Dendritic cell treated with granulocyte-macrophage colony-stimulating factor and Interleukin-4, amounts not matched to agents 40 ng/mL and 50 ng/mL, for 4 days (primary cell): Measurements from ENCODE around the gene PRDM1.
A peak's percentile ranks its signal among the peaks of the same experiment; 100 is the strongest.

ENCODE experiments used
- H3K27ac Mint-ChIP-seq: one replicate; pipeline ENCODE4 v1.8.0; 2022; ENCODE audit warnings: mild to moderate bottlenecking, mixed read lengths
- H3K27me3 Mint-ChIP-seq: one replicate; pipeline ENCODE4 v1.8.0; 2022; ENCODE audit warnings: mild to moderate bottlenecking, mixed read lengths
- H3K36me3 Mint-ChIP-seq: one replicate; pipeline ENCODE4 v1.8.0; 2022; ENCODE audit warnings: low read depth, mixed read lengths
- H3K4me1 Mint-ChIP-seq: one replicate; pipeline ENCODE4 v1.8.0; 2022; ENCODE audit warnings: low read depth, mixed read lengths
- H3K4me3 Mint-ChIP-seq: one replicate; pipeline ENCODE4 v1.8.0; 2022; ENCODE audit warnings: mild to moderate bottlenecking, moderate library complexity, mixed read lengths
- H3K9me3 Mint-ChIP-seq: one replicate; pipeline ENCODE4 v1.8.0; 2022; ENCODE audit warnings: mixed read lengths
- intact Hi-C: fragments of 100-400 bp; cut with micrococcal nuclease; formaldehyde crosslinking; loops from one replicate; pipeline ENCODE4 v1.15.0; 2022

Gene PRDM1

GRCh38 chr6:106120006-106120405 lies 33.9 kb downstream of the PRDM1 start:
- H3K27ac Mint-ChIP-seq, result no peak overlapping the region
- H3K4me3 Mint-ChIP-seq, result no peak overlapping the region
- intact Hi-C loops, result no loop called here
- H3K27me3 Mint-ChIP-seq, result no peaks in the 10 kb centered on the region
- no peaks in the 10 kb centered on the region for H3K36me3 Mint-ChIP-seq
- H3K9me3 Mint-ChIP-seq, result no peaks in the 10 kb centered on the region
- peaks cover 40% of the 10 kb centered on the region for H3K4me1 Mint-ChIP-seq

GRCh38 chr6:106120406-106120805 lies 34.3 kb downstream of the PRDM1 start:
- Mint-ChIP-seq H3K27me3 (no peaks in the 10 kb centered on the region), H3K4me3 (no peak overlapping the region), H3K4me1 (peaks cover 42% of the 10 kb centered on the region), H3K27ac (no peak overlapping the region), H3K9me3 (no peaks in the 10 kb centered on the region), H3K36me3 (no peaks in the 10 kb centered on the region)
- intact Hi-C loops, result no loop called here

GRCh38 chr6:106122306-106122918 lies 36.3 kb downstream of the PRDM1 start:
- H3K4me1 Mint-ChIP-seq, result peaks cover 50% of the 10 kb centered on the region
- intact Hi-C loops, result no loop called here
- H3K36me3 Mint-ChIP-seq, result no peaks in the 10 kb centered on the region
- H3K27ac Mint-ChIP-seq, result no peak overlapping the region
- no peaks in the 10 kb centered on the region for H3K9me3 Mint-ChIP-seq
- H3K4me3 Mint-ChIP-seq, result no peak overlapping the region
- H3K27me3 Mint-ChIP-seq, result no peaks in the 10 kb centered on the region

- no peaks in the 10 kb centered on the region for H3K27me3 Mint-ChIP-seq
- H3K27ac Mint-ChIP-seq, result no peak overlapping the region
- H3K4me1 Mint-ChIP-seq, result peaks cover 45% of the 10 kb centered on the region
- H3K36me3 Mint-ChIP-seq, result no peaks in the 10 kb centered on the region
- intact Hi-C loops, result no loop called here
- H3K4me3 Mint-ChIP-seq, result no peak overlapping the region
- H3K9me3 Mint-ChIP-seq, result no peaks in the 10 kb centered on the region
Observed at GRCh38 chr6:106122938-106123656, 37.0 kb downstream of the PRDM1 start.

GRCh38 chr6:106124015-106124414 lies 37.9 kb downstream of the PRDM1 start:
- peaks cover 41% of the 10 kb centered on the region for H3K4me1 Mint-ChIP-seq
- intact Hi-C loops, result no loop called here
- no peaks in the 10 kb centered on the region for H3K9me3 Mint-ChIP-seq
- H3K27me3 Mint-ChIP-seq, result no peaks in the 10 kb centered on the region
- no peak overlapping the region for H3K27ac Mint-ChIP-seq
- no peaks in the 10 kb centered on the region for H3K36me3 Mint-ChIP-seq
- no peak overlapping the region for H3K4me3 Mint-ChIP-seq

GRCh38 chr6:106124437-106125430 lies 38.6 kb downstream of the PRDM1 start:
- peaks cover 38% of the 10 kb centered on the region for H3K4me1 Mint-ChIP-seq
- H3K27ac Mint-ChIP-seq, result peak overlapping the region; percentile 20
- H3K27me3 Mint-ChIP-seq, result no peaks in the 10 kb centered on the region
- H3K9me3 Mint-ChIP-seq, result no peaks in the 10 kb centered on the region
- no peaks in the 10 kb centered on the region for H3K36me3 Mint-ChIP-seq
- intact Hi-C loops, result no loop called here
- H3K4me3 Mint-ChIP-seq, result no peak overlapping the region

- intact Hi-C loops, result no loop called here
- Mint-ChIP-seq H3K4me3 (peak overlapping the region; percentile 52), H3K36me3 (no peaks in the 10 kb centered on the region), H3K4me1 (peaks cover 34% of the 10 kb centered on the region), H3K27ac (peak overlapping the region; percentile 59), H3K9me3 (no peaks in the 10 kb centered on the region), H3K27me3 (no peaks in the 10 kb centered on the region)
Observed at GRCh38 chr6:106125925-106126435, 39.8 kb downstream of the PRDM1 start.

- Mint-ChIP-seq H3K36me3 (no peaks in the 10 kb centered on the region), H3K9me3 (no peaks in the 10 kb centered on the region), H3K4me3 (no peak overlapping the region), H3K27me3 (no peaks in the 10 kb centered on the region), H3K27ac (peak overlapping the region; percentile 59), H3K4me1 (peaks cover 34% of the 10 kb centered on the region)
- intact Hi-C loops, result no loop called here
Observed at GRCh38 chr6:106126482-106126881, 40.3 kb downstream of the PRDM1 start.

- H3K27ac Mint-ChIP-seq, result no peak overlapping the region
- no peaks in the 10 kb centered on the region for H3K27me3 Mint-ChIP-seq
- no peaks in the 10 kb centered on the region for H3K36me3 Mint-ChIP-seq
- intact Hi-C loops, result no loop called here
- peaks cover 26% of the 10 kb centered on the region for H3K4me1 Mint-ChIP-seq
- no peaks in the 10 kb centered on the region for H3K9me3 Mint-ChIP-seq
- no peak overlapping the region for H3K4me3 Mint-ChIP-seq
Observed at GRCh38 chr6:106128981-106129781, 43.0 kb downstream of the PRDM1 start.

- Mint-ChIP-seq H3K36me3 (no peaks in the 10 kb centered on the region), H3K4me3 (no peak overlapping the region), H3K27ac (no peak overlapping the region), H3K9me3 (no peaks in the 10 kb centered on the region), H3K27me3 (no peaks in the 10 kb centered on the region), H3K4me1 (peaks cover 6% of the 10 kb centered on the region)
- intact Hi-C loops, result no loop called here
Observed at GRCh38 chr6:106132153-106132698, 46.1 kb downstream of the PRDM1 start.

GRCh38 chr6:106133040-106133439 lies 46.9 kb downstream of the PRDM1 start:
- Mint-ChIP-seq H3K36me3 (no peaks in the 10 kb centered on the region), H3K27me3 (no peaks in the 10 kb centered on the region), H3K9me3 (no peaks in the 10 kb centered on the region), H3K4me3 (no peak overlapping the region), H3K4me1 (peaks cover 6% of the 10 kb centered on the region), H3K27ac (no peak overlapping the region)
- intact Hi-C loops, result no loop called here

GRCh38 chr6:106134087-106134770 lies 48.1 kb downstream of the PRDM1 start:
- peaks cover 6% of the 10 kb centered on the region for H3K4me1 Mint-ChIP-seq
- H3K4me3 Mint-ChIP-seq, result no peak overlapping the region
- intact Hi-C loops, result no loop called here
- no peaks in the 10 kb centered on the region for H3K27me3 Mint-ChIP-seq
- H3K9me3 Mint-ChIP-seq, result no peaks in the 10 kb centered on the region
- H3K27ac Mint-ChIP-seq, result peak overlapping the region; percentile 0
- H3K36me3 Mint-ChIP-seq, result no peaks in the 10 kb centered on the region
